MM.1S (cell line): Measurements from ENCODE around the gene VGLL3.

Source experiments
- DNase-seq: peaks from one replicate; pipeline ENCODE4 v3.0.0-alpha.2; 2015
- H2AFZ ChIP-seq: fragments of 300-600 bp; sonication (generic); 2 replicates; pipeline ENCODE4 v1.6.0; 2016; ENCODE audit warnings: antibody characterized with exemption, low read length
- H3F3A ChIP-seq: fragments of 300-600 bp; sonication (generic); 2 replicates; pipeline ENCODE4 v1.6.1; 2016; ENCODE audit warnings: mild to moderate bottlenecking, antibody characterized with exemption, low read length, moderate library complexity, mixed read lengths; ENCODE audit not compliant: insufficient read depth
- H3K27ac ChIP-seq: fragments of 300-600 bp; sonication (generic); 2 replicates; pipeline ENCODE4 v1.5.1; 2016; ENCODE audit warnings: mild to moderate bottlenecking, low read length
- H3K27me3 ChIP-seq: fragments of 300-600 bp; sonication (generic); replicated peaks from 2 replicates; pipeline ENCODE4 v1.6.0; 2016; ENCODE audit warnings: low read length; ENCODE audit not compliant: insufficient read depth
- H3K36me3 ChIP-seq: fragments of 300-600 bp; sonication (generic); replicated peaks from 2 replicates; pipeline ENCODE4 v1.6.1; 2016; ENCODE audit warnings: mild to moderate bottlenecking, low read length, mixed read lengths; ENCODE audit not compliant: insufficient read depth
- H3K4me1 ChIP-seq: fragments of 300-600 bp; sonication (generic); 2 replicates; pipeline ENCODE4 v1.6.1; 2016; ENCODE audit warnings: low read length, mixed read lengths
- H3K4me2 ChIP-seq: fragments of 300-600 bp; sonication (generic); 2 replicates; pipeline ENCODE4 v1.6.0; 2016; ENCODE audit warnings: low read depth, low read length
- H3K4me3 ChIP-seq: fragments of 300-600 bp; sonication (generic); 2 replicates; pipeline ENCODE4 v1.5.1; 2016; ENCODE audit warnings: low read length, mixed read lengths
- H3K79me2 ChIP-seq: fragments of 300-600 bp; sonication (generic); 2 replicates; pipeline ENCODE4 v1.6.1; 2016; ENCODE audit warnings: mixed run types, low read length, mixed read lengths
- H3K9ac ChIP-seq: fragments of 300-600 bp; sonication (generic); 2 replicates; pipeline ENCODE4 v1.6.1; 2016; ENCODE audit warnings: low read length, mixed read lengths
- H3K9me2 ChIP-seq: fragments of 300-600 bp; sonication (generic); replicated peaks from 2 replicates; pipeline ENCODE4 v1.6.1; 2016; ENCODE audit warnings: mild to moderate bottlenecking, low read length, mixed read lengths; ENCODE audit not compliant: insufficient read depth
- H3K9me3 ChIP-seq: fragments of 300-600 bp; sonication (generic); replicated peaks from 2 replicates; pipeline ENCODE4 v1.6.1; 2016; ENCODE audit warnings: mild to moderate bottlenecking, low read length, mixed read lengths; ENCODE audit not compliant: insufficient read depth
- H4K20me1 ChIP-seq: fragments of 300-600 bp; sonication (generic); 2 replicates; pipeline ENCODE4 v1.6.1; 2016; ENCODE audit warnings: mild to moderate bottlenecking, low read length, moderate library complexity, mixed read lengths; ENCODE audit not compliant: insufficient read depth
- CTCF ChIP-seq: fragments of 300-600 bp; sonication (generic); IDR thresholded peaks from 2 replicates; pipeline ENCODE4 v1.5.1; 2016; ENCODE audit warnings: antibody characterized with exemption, low read length, mixed read lengths
- EZH2 ChIP-seq: fragments of 300-600 bp; sonication (generic); optimal IDR thresholded peaks from 2 replicates; pipeline ENCODE3; 2017; ENCODE audit warnings: low read depth, mild to moderate bottlenecking, antibody characterized with exemption, low read length, mixed read lengths
- EZH2phosphoT487 ChIP-seq: fragments of 300-600 bp; sonication (generic); IDR thresholded peaks from 2 replicates; pipeline ENCODE4 v1.6.1; 2018; ENCODE audit warnings: antibody characterized with exemption, low read length

Gene VGLL3

GRCh38 chr3:86951322-86951721 is 39.6 kb downstream of the VGLL3 start:
- no peaks in the 10 kb centered on the region for H3K27me3 ChIP-seq
- no peak overlapping the region for H2AFZ ChIP-seq
- H3K9me2 ChIP-seq: no peaks in the 10 kb centered on the region
- no peak overlapping the region for H3K4me2 ChIP-seq
- peaks cover 18% of the 10 kb centered on the region for H3K4me1 ChIP-seq
- H3K36me3 ChIP-seq: no peaks in the 10 kb centered on the region
- no peak overlapping the region for H3K4me3 ChIP-seq
- no peak overlapping the region for H3K9ac ChIP-seq
- H3K79me2 ChIP-seq: no peaks in the 10 kb centered on the region
- no peaks in the 10 kb centered on the region for H3K9me3 ChIP-seq
- H3F3A ChIP-seq: peaks cover 5% of the 10 kb centered on the region
- DNase-seq: no peak
- H4K20me1 ChIP-seq: no peaks in the 10 kb centered on the region
- H3K27ac ChIP-seq: no peak overlapping the region
- TF ChIP-seq EZH2phosphoT487: no peak
- no peak for TF ChIP-seq CTCF
- TF ChIP-seq EZH2: no peak

DNA sequence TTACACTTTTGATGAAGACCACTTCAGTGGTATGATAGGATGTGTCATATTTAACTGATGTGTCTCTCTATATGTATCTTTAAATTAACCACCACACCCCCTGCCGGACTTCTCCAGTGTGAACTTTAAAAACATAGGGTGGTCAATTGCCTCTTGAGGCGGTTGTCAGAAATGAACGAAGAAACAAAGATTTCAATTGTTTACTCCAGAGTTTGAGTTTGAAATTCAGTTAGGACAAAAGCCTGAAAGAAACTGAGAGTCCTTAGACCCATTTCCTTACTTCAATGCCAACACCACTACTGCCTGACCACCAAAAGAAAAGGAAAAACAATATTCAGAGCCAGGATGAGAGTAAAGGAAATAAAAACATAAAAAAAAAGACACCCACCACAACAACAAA is 40.2 kb downstream of the VGLL3 start:
- no peaks in the 10 kb centered on the region for H3K9me3 ChIP-seq
- no peak overlapping the region for H3K27ac ChIP-seq
- peaks cover 15% of the 10 kb centered on the region for H3K4me1 ChIP-seq
- no peaks in the 10 kb centered on the region for H3K36me3 ChIP-seq
- no peak overlapping the region for H2AFZ ChIP-seq
- H3K79me2 ChIP-seq: no peaks in the 10 kb centered on the region
- DNase-seq: no peak
- H4K20me1 ChIP-seq: no peaks in the 10 kb centered on the region
- no peak overlapping the region for H3K4me3 ChIP-seq
- no peak overlapping the region for H3K4me2 ChIP-seq
- TF ChIP-seq EZH2phosphoT487 (no peak), CTCF (no peak), EZH2 (no peak)
- no peaks in the 10 kb centered on the region for H3K27me3 ChIP-seq
- no peaks in the 10 kb centered on the region for H3K9me2 ChIP-seq
- H3F3A ChIP-seq: peaks cover 5% of the 10 kb centered on the region; the same call in 1 of the 2 replicates
- H3K9ac ChIP-seq: no peak overlapping the region

DNA sequence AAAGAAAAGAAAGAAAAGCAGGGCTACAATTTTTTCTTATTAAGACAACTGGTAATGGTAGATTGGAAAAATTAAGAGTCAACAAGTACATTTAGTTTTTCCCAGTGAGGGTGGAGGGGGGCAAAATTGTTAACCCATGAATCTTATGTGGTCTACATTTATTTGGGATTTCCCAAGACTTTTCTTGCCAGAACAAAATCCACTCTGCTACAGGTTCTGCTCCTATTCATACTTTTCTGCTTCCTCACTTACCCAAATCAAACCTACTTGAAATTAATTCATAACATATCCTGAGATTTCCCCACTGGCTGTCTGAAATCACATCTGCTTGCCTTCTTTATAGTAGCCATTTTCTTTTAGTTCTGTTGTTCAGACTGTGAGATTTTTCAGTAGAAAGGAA is 41.1 kb downstream of the VGLL3 start:
- no peak for DNase-seq
- Histone ChIP-seq H3K4me2 (no peak overlapping the region), H3K79me2 (no peaks in the 10 kb centered on the region), H3K9me3 (no peaks in the 10 kb centered on the region), H2AFZ (no peak overlapping the region), H3K27ac (no peak overlapping the region), H3K9me2 (no peaks in the 10 kb centered on the region), H3K4me1 (peaks cover 12% of the 10 kb centered on the region), H3K9ac (no peak overlapping the region), H3K27me3 (no peaks in the 10 kb centered on the region), H3F3A (peaks cover 5% of the 10 kb centered on the region; the same call in 1 of the 2 replicates), H3K36me3 (no peaks in the 10 kb centered on the region), H3K4me3 (no peak overlapping the region), H4K20me1 (no peaks in the 10 kb centered on the region)
- no peak for TF ChIP-seq CTCF
- no peak for TF ChIP-seq EZH2phosphoT487
- no peak for TF ChIP-seq EZH2

DNA sequence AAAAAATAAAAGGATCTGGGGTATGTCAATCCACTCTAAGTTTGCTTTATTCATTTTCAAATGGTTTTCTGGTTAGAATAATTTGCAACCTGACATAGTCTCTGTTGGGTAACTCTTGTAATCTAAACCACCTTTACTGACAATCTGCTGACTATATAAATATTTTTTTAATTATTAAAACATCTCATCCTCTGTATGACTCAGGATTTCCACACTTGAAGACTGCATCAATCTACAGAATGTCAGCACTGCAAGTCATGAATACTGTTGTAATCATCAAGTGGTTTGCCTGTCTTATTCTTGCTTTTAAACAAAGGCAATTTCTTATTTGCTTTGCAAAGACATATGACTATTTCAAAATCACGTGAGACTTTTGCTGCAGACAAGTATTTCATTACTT is 42.1 kb downstream of the VGLL3 start:
- Histone ChIP-seq H2AFZ (no peak overlapping the region), H3K79me2 (no peaks in the 10 kb centered on the region), H4K20me1 (no peaks in the 10 kb centered on the region), H3K27me3 (no peaks in the 10 kb centered on the region), H3K4me3 (no peak overlapping the region), H3K4me2 (no peak overlapping the region), H3K9me2 (no peaks in the 10 kb centered on the region), H3K4me1 (peaks cover 3% of the 10 kb centered on the region; the same call in 1 of the 2 replicates), H3K27ac (no peak overlapping the region), H3K9me3 (no peaks in the 10 kb centered on the region), H3F3A (peaks cover 3% of the 10 kb centered on the region; the same call in 1 of the 2 replicates), H3K9ac (no peak overlapping the region), H3K36me3 (no peaks in the 10 kb centered on the region)
- DNase-seq: no peak
- TF ChIP-seq EZH2: no peak
- TF ChIP-seq CTCF: no peak
- TF ChIP-seq EZH2phosphoT487: no peak
